Stimulated activated CD4-positive, alpha-beta T cell treated with anti-CD3 and anti-CD28 coated beads, Interleukin-15, amount 100 ng/mL, for 48 hours (primary cell): ENCODE measurements around the gene KLHL21.
"Not testable (repeated sequence)": the region's sequence is repeated elsewhere in the genome, so short reads cannot be mapped to it uniquely, and the experiment has no call there.

Source experiments
- DNase-seq, 2 donors: peaks; one replicate each; pipeline ENCODE4 v3.0.0-alpha.2; 2020; ENCODE audit warnings: low read depth in 2 of 2

Gene KLHL21

DNA sequence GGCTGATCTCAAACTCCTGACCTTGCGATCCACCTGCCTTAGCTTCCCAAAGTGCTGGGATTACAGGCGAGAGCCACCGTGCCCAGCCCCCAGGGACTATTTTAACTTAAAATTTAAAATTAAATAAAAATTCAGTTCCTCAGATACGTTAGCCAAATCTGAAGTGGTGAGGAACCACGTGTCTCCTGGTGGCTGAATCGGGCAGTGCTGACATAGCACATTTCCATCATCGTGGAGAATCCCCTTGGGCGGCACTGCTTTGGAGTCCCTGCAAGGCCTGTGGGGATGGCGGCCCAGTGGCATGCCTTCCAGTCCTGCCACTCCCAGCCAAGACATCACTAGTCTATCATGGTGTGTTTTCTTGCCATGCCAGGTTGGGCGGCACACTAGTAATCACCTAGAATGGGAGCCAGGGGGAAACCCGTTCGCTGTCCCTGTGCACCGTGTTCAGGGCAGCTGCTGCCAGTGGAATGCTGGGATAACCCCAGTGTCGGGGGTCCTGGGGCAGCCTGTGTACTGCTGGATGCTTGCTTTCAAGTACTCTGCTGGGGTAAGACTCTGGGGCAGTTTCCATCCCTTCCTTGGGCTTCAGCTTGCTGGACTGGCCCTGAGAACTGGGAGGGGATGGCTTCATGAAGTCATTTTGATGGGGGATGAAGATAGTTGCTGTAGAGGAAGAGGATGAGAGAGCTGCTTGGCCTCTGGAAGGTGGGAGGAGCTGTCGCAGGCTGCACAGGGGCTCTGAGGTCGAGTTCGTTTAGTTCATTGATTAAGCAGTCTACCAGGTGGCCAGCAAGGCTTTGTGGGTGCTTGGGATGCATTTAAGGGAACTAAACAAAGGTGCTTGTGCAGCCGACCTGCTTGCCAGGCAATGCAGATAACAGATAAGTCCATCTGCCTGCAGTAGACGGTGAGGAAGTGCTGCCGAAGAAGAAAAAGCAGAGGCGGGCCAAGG, 18.3 kb downstream of the KLHL21 start:
- DNase-seq, result no peak

DNA sequence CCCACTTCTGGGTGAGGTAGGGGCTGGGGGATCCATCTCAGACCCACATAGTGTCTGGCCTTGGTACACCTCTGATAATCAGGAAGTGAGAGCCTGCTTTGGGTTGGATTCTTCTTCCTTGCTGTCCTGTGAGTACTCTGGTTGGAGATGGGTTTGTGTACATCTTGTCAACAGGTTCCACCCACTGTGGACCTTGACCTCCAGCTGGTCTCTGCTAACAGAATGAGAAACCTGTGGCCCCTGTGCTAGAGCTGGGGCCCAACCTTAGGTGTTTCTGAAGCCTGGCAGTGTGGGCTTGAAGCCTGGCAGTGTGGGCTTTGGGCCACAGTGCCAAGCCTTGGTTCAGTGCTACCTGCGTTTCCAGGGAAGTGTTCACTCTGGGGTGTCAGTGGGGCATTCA, 20.3 kb downstream of the KLHL21 start:
- no peak for DNase-seq

DNA sequence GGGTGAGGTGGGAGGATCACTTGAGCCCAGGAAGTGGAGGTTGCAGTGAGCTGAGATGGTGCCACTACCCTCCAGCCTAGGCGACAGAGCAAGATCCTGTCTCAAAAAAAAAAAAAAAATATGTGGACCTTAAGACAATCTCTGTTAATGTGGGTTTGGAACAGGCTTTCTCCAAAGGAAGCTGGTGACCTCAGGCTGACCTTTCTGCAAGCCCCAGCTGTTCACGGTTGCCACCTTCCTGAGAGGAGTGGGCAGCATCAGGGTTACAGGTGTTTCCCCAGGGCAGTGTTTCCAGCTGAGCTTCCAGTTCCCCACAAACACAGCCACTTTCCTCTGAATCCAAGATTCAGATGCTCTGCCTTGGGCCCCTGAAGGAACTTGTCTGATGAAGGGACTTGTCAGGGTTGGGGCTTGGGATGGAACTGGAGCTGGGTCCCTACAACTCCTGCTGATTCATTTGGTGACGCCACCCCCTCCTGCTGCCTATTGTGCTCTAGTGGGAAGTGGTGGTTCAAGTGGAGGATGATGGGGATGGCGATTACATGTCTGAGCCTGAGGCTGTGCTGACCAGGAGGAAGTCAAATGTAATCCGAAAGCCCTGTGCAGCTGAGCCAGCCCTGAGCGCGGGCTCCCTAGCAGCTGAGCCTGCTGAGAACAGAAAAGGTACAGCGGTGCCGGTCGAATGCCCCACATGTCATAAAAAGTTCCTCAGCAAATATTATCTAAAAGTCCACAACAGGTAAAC, 20.9 kb downstream of the KLHL21 start:
- DNase-seq, result no peak

DNA sequence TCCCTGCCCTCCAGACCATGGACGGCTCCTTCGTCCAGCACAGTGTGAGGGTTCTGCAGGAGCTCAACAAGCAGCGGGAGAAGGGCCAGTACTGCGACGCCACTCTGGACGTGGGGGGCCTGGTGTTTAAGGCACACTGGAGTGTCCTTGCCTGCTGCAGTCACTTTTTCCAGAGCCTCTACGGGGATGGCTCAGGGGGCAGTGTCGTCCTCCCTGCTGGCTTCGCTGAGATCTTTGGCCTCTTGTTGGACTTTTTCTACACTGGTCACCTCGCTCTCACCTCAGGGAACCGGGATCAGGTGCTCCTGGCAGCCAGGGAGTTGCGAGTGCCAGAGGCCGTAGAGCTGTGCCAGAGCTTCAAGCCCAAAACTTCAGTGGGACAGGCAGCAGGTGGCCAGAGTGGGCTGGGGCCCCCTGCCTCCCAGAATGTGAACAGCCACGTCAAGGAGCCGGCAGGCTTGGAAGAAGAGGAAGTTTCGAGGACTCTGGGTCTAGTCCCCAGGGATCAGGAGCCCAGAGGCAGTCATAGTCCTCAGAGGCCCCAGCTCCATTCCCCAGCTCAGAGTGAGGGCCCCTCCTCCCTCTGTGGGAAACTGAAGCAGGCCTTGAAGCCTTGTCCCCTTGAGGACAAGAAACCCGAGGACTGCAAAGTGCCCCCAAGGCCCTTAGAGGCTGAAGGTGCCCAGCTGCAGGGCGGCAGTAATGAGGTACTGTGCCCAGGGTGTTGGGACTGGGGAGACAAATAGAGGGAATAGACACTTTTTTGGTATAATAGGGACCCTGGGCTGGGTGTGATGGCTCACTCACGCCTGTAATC, 21.9 kb downstream of the KLHL21 start:
- no peak for DNase-seq

- no peak for DNase-seq
Measured at GRCh38 chr1:6580119-6580592, 22.5 kb downstream of the KLHL21 start.

DNA sequence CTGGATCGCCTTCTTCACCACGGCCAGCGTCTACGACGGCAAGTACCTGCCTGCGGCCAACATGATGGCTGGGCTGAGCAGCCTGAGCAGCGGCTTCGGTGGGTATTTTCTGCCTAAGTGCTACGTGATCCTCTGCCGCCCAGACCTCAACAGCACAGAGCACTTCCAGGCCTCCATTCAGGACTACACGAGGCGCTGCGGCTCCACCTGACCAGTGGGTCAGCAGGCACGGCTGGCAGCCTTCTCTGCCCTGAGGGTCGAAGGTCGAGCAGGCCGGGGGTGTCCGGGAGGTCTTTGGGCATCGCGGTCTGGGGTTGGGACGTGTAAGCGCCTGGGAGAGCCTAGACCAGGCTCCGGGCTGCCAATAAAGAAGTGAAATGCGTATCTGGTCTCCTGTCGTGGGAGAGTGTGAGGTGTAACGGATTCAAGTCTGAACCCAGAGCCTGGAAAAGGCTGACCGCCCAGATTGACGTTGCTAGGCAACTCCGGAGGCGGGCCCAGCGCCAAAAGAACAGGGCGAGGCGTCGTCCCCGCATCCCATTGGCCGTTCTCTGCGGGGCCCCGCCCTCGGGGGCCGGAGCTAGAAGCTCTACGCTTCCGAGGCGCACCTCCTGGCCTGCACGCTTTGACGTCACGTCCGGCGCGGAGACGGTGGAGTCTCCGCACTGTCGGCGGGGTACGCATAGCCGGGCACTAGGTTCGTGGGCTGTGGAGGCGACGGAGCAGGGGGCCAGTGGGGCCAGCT, 23.1 kb downstream of the KLHL21 start, which contains the start of gene ZBTB48:
Gene ZBTB48, plus strand, starts transcription at position 621 of the 745 bp plus-strand sequence. CDS start 616 bp downstream, outside the sequence.
- peak; percentile 93 to 97 for DNase-seq

DNA sequence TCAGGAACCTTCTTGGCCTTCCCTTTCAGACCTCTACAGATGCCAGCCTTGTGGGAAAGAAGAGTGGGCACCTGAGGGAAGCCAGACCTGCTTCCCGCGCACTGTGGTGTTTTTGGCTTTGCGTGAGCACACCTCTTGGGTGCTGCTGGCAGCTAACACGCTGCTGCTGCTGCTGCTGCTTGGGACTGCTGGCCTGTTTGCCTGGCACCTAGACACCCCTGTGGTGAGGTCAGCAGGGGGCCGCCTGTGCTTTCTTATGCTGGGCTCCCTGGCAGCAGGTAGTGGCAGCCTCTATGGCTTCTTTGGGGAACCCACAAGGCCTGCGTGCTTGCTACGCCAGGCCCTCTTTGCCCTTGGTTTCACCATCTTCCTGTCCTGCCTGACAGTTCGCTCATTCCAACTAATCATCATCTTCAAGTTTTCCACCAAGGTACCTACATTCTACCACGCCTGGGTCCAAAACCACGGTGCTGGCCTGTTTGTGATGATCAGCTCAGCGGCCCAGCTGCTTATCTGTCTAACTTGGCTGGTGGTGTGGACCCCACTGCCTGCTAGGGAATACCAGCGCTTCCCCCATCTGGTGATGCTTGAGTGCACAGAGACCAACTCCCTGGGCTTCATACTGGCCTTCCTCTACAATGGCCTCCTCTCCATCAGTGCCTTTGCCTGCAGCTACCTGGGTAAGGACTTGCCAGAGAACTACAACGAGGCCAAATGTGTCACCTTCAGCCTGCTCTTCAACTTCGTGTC, 23.9 kb downstream of the KLHL21 start:
- DNase-seq, result no peak

GRCh38 chr1:6577831-6578525, 24.7 kb downstream of the KLHL21 start:
- no peak for DNase-seq

DNA sequence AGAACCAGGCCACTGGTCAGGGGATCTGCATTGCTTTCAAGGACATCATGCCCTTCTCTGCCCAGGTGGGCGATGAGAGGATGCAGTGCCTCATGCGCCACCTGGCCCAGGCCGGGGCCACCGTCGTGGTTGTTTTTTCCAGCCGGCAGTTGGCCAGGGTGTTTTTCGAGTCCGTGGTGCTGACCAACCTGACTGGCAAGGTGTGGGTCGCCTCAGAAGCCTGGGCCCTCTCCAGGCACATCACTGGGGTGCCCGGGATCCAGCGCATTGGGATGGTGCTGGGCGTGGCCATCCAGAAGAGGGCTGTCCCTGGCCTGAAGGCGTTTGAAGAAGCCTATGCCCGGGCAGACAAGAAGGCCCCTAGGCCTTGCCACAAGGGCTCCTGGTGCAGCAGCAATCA, 27.9 kb downstream of the KLHL21 start:
- no peak for DNase-seq

DNA sequence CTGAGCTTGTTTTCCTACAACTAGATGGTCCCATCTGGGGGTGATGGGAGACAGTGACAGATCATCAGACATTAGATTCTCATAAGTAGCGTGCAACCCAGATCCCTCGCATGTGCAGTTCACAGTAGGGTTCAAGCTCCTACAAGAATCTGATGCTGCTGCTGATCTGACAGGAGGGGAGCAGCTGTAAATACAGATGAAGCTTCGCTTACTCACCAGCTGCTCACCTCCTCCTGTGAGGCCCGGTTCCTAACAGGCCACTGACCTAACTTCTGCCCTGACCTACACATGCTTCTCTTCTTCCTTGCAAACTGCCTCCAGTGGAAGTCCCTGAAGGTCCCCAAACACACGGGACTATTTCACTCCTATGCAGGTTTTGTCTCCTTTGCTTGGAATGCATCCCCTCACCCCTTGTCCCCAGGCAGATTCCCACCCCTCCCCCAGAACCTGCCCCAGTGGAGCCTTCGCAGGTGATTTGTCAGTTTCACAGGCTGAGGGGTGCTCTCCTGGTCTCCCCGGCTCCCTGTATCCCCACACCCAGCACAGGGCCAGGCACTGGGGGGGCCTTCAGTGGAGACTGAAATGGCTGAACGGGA, 28.5 kb downstream of the KLHL21 start:
- no peak for DNase-seq

GRCh38 chr1:6572653-6573383, 29.9 kb downstream of the KLHL21 start:
- DNase-seq, result no peak

DNA sequence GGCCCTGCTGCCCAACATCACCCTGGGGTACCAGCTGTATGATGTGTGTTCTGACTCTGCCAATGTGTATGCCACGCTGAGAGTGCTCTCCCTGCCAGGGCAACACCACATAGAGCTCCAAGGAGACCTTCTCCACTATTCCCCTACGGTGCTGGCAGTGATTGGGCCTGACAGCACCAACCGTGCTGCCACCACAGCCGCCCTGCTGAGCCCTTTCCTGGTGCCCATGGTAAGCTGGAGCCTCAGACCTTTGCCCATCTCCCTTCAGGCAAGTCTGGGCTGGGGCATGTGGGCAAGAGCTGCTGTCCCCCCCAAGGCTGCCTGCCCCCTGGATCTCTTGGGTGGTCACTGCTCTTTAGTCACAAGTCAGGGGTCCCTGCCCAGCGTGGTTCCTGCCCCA, 31.7 kb downstream of the KLHL21 start:
- no peak for DNase-seq

DNA sequence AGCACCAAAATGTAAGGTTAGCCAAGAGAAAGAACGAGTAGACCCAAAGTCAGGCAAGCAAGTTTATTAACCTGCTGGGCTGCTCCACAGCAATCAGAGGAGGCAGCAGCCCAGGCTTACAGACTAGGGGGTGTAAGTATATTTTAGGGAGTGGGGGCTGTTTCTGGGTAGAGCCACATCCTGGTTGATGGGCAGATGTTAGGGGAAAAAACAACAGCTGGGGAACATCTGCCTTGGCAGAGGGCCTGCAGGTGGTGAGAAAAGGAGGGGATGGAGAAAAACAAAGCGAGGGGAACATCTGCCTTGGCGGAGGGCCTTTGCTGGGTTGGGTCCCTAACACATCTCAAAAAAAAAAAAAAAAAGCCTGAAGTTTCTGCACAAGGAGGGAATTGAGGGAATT, 32.6 kb downstream of the KLHL21 start:
- no peak for DNase-seq

DNA sequence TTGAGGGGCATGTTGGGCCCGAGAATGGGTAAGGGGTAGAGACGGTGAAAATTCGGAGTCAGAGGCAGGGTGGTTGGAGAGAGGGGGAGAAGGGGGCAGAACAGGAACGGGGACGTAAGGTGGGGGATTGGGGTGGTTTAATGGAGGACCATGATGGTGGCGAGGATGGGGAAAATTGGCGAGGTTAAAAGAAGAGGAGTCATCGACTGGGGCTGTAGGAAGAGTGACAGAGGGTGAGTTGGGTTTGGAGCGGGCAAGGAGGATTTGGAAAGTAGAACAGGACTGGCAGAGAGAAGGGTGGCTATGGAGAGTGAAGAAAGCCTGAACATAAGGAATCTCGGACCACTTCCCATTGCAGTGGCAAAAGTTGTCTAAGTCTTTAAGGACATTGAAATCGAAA, 33.6 kb downstream of the KLHL21 start:
- no peak for DNase-seq

- DNase-seq, result no peak
Measured at GRCh38 chr1:6560267-6560666, 42.4 kb downstream of the KLHL21 start.

- not testable (repeated sequence) for DNase-seq
Measured at GRCh38 chr1:6559161-6559560, 43.5 kb downstream of the KLHL21 start.

DNA sequence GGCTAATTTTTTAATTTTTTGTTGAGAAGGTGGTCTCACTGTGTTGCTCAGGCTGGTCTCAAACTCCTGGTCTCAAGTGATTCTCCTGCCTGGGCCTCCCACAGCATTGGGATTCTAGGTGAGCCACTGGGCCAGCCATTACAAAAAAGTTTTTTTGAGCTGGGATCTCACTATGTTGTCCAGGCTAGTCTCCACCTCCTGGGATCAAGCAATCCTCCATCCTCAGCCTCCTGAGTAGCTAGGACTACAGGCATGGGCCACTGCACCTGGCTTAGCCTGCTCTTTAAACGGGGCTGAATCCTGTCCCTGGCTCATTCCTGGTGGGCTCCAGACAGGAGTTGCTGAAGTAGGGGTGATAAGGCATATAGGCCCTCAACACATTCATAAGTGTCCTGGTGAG, 45.1 kb downstream of the KLHL21 start:
- no peak for DNase-seq

DNA sequence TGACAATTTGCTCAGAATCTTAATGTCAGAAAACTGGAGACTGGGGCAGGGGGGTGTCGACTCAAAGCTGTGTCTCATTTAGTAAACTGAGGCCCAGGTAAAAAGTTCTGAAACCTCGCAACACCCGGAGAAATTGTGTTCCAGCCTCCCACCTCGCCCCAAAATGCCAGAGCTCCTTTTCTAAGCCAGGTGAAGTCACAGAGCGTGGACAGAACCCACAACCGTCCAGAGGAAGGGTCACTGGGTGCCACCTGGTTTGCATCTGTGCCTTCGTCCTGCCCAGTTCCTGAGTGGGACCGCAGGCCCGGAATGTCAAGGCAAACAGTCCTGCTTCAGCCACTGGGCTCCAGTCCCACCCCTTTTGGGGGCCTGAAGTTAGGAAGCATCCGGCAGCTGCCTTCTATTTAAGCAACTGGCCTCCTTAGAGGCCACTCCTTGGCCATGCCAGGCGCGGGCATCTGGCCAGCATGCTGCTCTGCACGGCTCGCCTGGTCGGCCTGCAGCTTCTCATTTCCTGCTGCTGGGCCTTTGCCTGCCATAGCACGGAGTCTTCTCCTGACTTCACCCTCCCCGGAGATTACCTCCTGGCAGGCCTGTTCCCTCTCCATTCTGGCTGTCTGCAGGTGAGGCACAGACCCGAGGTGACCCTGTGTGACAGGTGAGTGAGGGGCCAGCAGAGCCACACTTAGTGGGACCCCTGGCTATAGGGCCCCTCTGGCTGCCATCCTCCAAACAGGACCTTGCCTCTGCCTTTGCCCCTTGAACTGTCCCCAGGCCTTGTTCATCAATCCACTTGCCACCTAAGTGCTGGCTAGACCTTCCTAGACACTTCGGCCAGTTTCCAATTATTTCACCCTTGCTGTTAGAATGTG, 47.5 kb downstream of the KLHL21 start, which contains the start of gene TAS1R1:
Gene TAS1R1, plus strand, starts transcription at position 401 of the 872 bp plus-strand sequence. Its CDS starts 67 bp downstream, at position 468.
- DNase-seq, result no peak
